ENCODE measurements around the gene PLXDC1.

Gene PLXDC1

GRCh38 chr17:39118674-39119419 is 32.6 kb downstream of the PLXDC1 start:
- H3K27ac ChIP-seq, result no peak overlapping the region
- CTCF ChIA-PET, result no interaction called here
- no peak for DNase-seq (ENCODE audit: low spot score)
- POLR2A ChIA-PET (ENCODE audit: low non-redundant PET), result no interaction called here
- no peak for TF ChIP-seq CTCF (conservative IDR thresholded peaks at IDR 0.05; ENCODE audit: low read depth)

DNA sequence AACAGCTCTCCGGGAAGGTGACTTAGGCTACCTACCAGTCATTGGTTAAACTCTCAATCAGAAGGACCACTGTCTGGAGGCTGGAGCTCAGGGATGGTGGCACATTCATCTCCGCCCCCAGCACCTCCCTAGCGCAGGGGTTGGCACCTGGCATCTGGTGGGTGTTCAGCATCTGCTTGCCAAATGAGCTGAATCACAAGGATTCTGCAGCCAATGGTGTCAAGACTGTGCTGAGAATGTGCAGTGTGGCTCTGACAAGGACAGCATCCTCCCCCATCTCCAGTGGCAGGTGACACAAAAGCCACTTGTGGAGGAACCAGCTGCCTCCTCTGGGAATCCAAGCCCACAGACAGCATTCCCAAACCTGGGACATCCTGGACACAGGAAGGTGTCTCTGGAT is 35.2 kb downstream of the PLXDC1 start:
- no peak overlapping the region for H3K27ac ChIP-seq
- CTCF ChIA-PET, result no interaction called here
- POLR2A ChIA-PET (ENCODE audit: low non-redundant PET), result no interaction called here
- no peak for DNase-seq (ENCODE audit: low spot score)
- no peak for TF ChIP-seq CTCF (conservative IDR thresholded peaks at IDR 0.05; ENCODE audit: low read depth)

DNA sequence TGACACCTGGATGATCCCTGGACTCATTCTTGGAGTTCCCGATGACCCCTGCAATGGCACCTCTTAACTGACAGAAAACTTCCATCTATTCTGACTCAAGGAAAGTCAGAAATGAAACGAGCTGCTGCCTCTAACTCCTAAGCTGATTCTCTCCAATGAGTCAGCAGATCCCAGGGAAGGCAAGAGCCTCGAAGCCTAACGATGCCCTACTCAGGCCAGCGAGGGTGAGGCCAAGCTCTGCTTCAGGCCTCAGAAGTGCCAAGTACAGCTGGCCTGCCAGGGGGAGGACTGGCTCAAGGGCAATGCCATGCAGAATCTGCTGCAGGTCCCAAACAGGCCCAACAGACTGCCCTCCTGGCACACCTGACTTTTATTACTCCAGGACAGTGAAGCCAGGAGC is 36.3 kb downstream of the PLXDC1 start:
- no peak for TF ChIP-seq CTCF (conservative IDR thresholded peaks at IDR 0.05; ENCODE audit: low read depth)
- no peak for DNase-seq (ENCODE audit: low spot score)
- CTCF ChIA-PET, result interaction anchor here (0.7 kb wide), 1 partner anchor 447 kb away, joined by 3 read pairs; no protein-coding TSS in a partner anchor
- POLR2A ChIA-PET (ENCODE audit: low non-redundant PET), result interaction anchor here (0.6 kb wide), 1 partner anchor 56 kb away, joined by 4 read pairs; no protein-coding TSS in a partner anchor
- no peak overlapping the region for H3K27ac ChIP-seq

GRCh38 chr17:39114723-39115122 is 36.7 kb downstream of the PLXDC1 start:
- CTCF ChIA-PET, result no interaction called here

DNA sequence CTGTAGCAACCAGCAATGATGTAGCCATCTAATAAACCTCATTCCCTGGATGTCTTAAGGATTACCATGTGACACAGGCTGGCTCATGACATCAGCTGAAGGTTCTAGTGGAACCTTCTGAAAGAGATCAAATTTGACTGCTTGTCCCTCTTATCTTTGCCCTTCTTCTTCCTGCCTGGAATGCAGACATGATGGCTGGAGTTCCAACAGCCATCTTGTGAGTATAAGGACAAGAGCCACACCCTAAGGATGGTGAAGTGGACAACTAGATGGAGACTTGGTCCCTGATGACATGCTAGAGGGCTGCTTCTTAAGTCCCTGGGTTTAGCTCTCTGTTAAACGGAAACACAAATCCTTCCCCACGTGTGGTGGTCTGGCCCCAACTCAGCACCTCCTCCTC is 37.6 kb downstream of the PLXDC1 start:
- TF ChIP-seq CTCF (conservative IDR thresholded peaks at IDR 0.05; ENCODE audit: low read depth), result no peak
- H3K27ac ChIP-seq, result no peak overlapping the region
- ChIA-PET CTCF (interaction anchor here (0.6 kb wide), 1 partner anchor 30 kb away, joined by 4 read pairs; no protein-coding TSS in a partner anchor), POLR2A (ENCODE audit: low non-redundant PET) (no interaction called here)
- DNase-seq (ENCODE audit: low spot score), result no peak

More at GRCh38 chr17:39114723-39115122, 36.7 kb downstream of the PLXDC1 start:
- no peak overlapping the region for H3K27ac ChIP-seq
- no peak for TF ChIP-seq CTCF (conservative IDR thresholded peaks at IDR 0.05; ENCODE audit: low read depth)
- POLR2A ChIA-PET (ENCODE audit: low non-redundant PET), result interaction anchor here (0.6 kb wide), 1 partner anchor 56 kb away, joined by 4 read pairs; no protein-coding TSS in a partner anchor
- DNase-seq (ENCODE audit: low spot score), result no peak

DNA sequence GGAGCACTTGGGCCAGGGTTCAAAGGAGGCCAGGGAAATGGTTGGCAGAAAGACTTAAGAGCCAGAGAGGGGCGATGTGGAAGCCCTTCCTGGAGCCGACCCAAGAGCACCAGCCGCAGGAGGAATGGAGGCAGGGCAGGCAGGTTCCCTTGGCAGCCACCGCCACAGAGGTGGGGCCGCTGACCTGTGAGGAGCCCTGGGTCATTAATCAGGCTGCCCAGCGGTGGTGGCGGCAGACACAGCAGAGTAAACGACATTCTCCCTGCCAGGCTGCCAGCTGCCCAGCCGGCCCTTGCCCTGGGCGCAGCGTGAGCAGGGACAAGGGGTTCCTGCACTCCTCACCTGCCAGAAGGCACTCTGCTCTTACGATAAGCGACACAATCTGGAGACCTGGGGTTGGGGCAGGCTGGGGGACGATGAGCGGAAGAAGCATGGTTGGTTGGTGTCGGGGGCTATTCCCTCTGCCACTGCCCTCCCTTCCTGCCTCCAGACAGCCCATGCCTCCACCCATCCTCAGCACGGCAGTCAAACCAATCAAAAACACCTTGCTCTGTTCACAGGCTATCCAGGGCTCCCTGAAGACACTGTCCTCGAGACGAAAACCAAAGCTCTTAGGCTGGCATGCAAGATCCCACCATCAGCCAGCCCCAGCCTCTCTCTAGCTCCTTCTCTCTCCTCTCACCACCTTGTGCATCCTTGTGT is 40.9 kb downstream of the PLXDC1 start:
- DNase-seq (ENCODE audit: low spot score), result no peak
- CTCF ChIA-PET, result no interaction called here
- H3K27ac ChIP-seq, result no peak overlapping the region
- no peak for TF ChIP-seq CTCF (conservative IDR thresholded peaks at IDR 0.05; ENCODE audit: low read depth)
- POLR2A ChIA-PET (ENCODE audit: low non-redundant PET), result no interaction called here

Data from RWPE1 (cell line).